Naive thymus-derived CD8-positive, alpha-beta T cell (primary cell): Measurements from ENCODE around the gene ATG4D. TPM values are rescaled to one million over a fixed set of nuclear protein-coding genes. Genes with fewer than 3 reads are reported as not detected.
"Not testable (repeated sequence)": the region's sequence is repeated elsewhere in the genome, so short reads cannot be mapped to it uniquely, and the experiment has no call there.

Source experiments
- ATAC-seq, 2 donors: fragments of 150-1000 bp; cut with Tn5 transposase in 1 of 2; sonication (Bioruptor Pico), chemical (Tn5 transposase) in 1 of 2; 1 replicate in 1 of 2; 2 replicates in 1 of 2; pipeline ENCODE4 v1.10.0; 2021; ENCODE audit warnings: mild to moderate bottlenecking in 2 of 2, moderate library complexity in 2 of 2
- POLR2A ChIA-PET: fragments of 350-600 bp; sonication (Branson Sonifier 250); formaldehyde crosslinking; loops from one replicate; lab custom pipeline; 2021; ENCODE audit warnings: antibody characterized with exemption; lab: Charles Lee
- DNase-seq, 10 donors: peaks; one replicate each; pipeline versions ENCODE4 v3.0.0 to v3.0.0-alpha.2; 2020 to 2022
- H3K27ac Mint-ChIP-seq, 10 donors: one replicate each; pipeline ENCODE4 v1.8.0; 2020 to 2022; ENCODE audit warnings: mild to moderate bottlenecking in 10 of 10, mixed read lengths in 10 of 10, moderate library complexity in 4 of 10, inconsistent platforms in 1 of 10
- H3K27me3 Mint-ChIP-seq, 5 donors: one replicate each; pipeline ENCODE4 v1.8.0; 2021 to 2022; ENCODE audit warnings: mixed read lengths in 5 of 5
- H3K36me3 Mint-ChIP-seq, 3 donors: one replicate each; pipeline ENCODE4 v1.8.0; 2020 to 2022; ENCODE audit warnings: mixed read lengths in 3 of 3, mild to moderate bottlenecking in 2 of 3, inconsistent platforms in 1 of 3
- H3K4me1 Mint-ChIP-seq, 4 donors: one replicate each; pipeline ENCODE4 v1.8.0; 2021 to 2022; ENCODE audit warnings: mixed read lengths in 4 of 4
- H3K4me3 Mint-ChIP-seq, 10 donors: one replicate each; pipeline ENCODE4 v1.8.0; 2020 to 2022; ENCODE audit warnings: mild to moderate bottlenecking in 10 of 10, mixed read lengths in 10 of 10, moderate library complexity in 6 of 10, inconsistent platforms in 1 of 10
- H3K9me3 Mint-ChIP-seq, 9 donors: one replicate each; pipeline ENCODE4 v1.8.0; 2020 to 2022; ENCODE audit warnings: mixed read lengths in 9 of 9, mild to moderate bottlenecking in 3 of 9, inconsistent platforms in 1 of 9, moderate library complexity in 1 of 9
- polyA plus RNA-seq, 3 donors: library from polyadenylated mRNA; unstranded; fragments of 300-500 nt; fragmentation: Illumina TruSeq; gene quantifications; one replicate each; pipeline ENCODE4 v1.2.3, GENCODE V29; 2021
- total RNA-seq, 8 experiments: library from RNA in 2 of 8; stranded (reverse) in 2 of 8; gene quantifications; one replicate each; pipeline ENCODE4 v1.2.3 and lab custom pipeline; 2021 to 2026

Gene ATG4D
- total and polyA plus RNA-seq, 5 experiments from 2014 or later = 9.2 to 53.4 (median 19.3) TPM

DNA sequence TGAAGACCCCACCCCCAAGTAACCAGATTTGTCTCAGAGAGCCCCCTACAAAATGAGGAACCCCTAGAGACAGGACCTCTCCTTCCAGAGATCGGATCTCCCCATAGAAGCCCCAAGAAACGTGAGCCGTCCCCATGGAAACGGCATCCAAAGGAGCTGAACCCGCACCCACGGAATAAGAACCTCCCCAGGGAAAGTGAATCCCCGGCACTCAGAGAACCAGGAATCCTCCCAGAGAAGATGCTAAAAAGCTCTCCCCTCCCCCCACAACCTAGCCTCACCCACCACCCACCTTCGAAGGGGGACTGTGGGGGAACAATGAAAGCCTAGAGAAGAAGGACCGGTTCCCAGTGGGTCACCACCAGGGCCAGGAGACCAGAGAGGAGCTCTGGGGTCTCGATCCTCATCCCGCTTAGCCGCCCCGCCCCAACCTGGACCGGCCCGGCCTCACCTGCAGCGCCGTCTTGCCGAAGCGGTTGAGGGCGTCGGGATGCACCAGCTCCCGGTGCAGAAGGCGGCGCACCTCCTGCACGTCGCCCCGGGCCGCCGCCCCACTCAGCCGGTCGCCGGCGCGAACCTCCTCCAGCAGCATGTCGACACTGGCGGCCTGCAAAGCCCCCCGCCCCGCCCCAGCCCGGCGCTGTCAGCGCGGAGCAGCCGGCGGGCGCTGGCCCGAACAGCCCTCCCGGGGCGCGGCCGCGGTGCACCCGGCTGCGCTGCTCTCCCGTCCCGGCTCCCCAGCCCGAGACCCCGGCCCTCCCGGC is 24.5 kb downstream of the ATG4D start:
- ATAC-seq = peak; percentile 18 to 31
- DNase-seq = peak in 3 of 10 donors; percentile 27 to 83 (median 58)
- peaks cover 5 to 7% (median 6%) of the 10 kb centered on the region in 3 donors for H3K36me3 Mint-ChIP-seq
- no peaks in the 10 kb centered on the region for H3K9me3 Mint-ChIP-seq
- H3K27ac Mint-ChIP-seq = peak overlapping the region; percentile 88 to 99 (median 98)
- no peaks in the 10 kb centered on the region for H3K27me3 Mint-ChIP-seq
- peaks cover 32 to 57% (median 47%) of the 10 kb centered on the region in 4 donors for H3K4me1 Mint-ChIP-seq
- H3K4me3 Mint-ChIP-seq = peak overlapping the region; percentile 83 to 100 (median 98)
- POLR2A ChIA-PET = interaction anchor here (0.5 to 8.6 kb wide), 13 partner anchors 11 to 761 kb away, joined by 3 to 159 read pairs (median 5); partner anchors contain the start of genes ATG4D and TMED1

DNA sequence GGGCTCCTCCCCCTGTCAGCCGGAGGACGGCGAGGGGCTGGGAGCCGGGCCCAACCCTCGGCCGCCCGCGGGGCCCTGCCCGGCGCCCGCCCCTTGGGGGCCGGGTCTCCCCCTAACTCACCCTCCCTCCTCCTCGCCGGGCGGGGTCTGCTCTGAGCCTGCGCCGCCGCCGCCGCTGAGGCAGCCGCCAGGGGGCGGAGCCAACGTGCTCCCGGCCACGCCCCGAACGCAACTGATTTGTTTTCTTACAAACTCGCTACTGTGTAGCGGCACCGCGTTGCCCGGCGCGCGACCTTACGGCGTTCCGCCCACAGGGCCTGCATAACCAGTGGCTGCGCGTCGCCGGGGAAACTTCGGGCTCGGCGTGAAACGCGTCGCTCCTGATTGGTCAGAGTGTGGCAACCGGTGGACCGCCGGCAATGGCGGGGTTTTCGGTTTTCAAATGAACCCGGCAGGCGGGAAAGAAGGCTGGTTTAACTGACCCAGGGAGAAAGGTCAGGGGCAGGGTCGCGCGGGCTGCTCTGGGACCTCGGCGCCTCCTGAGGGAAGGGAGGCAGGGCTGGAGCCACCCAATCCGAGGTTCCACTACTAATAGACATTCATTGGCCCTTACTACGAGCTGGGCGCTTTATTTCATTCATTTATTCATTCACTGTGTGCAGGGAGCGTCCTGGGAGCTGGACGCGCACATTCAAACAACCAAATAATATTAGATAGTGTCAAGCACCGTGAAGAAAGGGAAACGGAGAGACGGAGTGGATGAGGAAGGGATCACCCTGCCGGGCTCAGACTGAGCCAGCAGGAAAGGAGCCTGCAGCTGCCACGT is 25.3 kb downstream of the ATG4D start, which contains the start of gene CDKN2D:
TSS of gene CDKN2D (minus strand) at position 154 of the 826 bp plus-strand sequence. CDS start 326 bp downstream, outside the sequence.
- peak; percentile 76 to 80 for ATAC-seq
- H3K4me1 Mint-ChIP-seq = peaks cover 32 to 57% (median 44%) of the 10 kb centered on the region in 4 donors

DNA sequence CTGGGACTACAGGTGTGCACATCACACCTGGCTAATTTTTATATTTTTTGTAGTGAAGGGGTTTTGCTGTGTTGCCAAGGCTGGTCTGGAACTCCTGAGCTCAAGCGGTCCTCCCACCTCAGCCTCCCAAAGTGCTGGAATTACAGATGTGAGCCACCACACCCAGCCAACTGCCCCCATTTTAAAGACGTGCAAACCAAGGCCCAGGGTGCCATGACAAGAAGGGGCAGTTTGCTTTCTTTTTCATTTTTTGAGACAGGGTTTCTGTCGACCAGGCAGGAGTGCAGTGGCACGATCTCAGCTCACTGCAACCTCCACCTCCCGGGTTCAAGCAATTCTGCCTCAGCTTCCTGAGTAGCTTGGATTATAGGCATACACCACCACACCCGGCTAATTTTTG is 30.1 kb downstream of the ATG4D start:
- not testable (repeated sequence) for H3K4me3 Mint-ChIP-seq, H3K27me3 Mint-ChIP-seq, H3K36me3 Mint-ChIP-seq, H3K27ac Mint-ChIP-seq, ATAC-seq, DNase-seq, H3K9me3 Mint-ChIP-seq
- H3K4me1 Mint-ChIP-seq = peaks cover 11 to 16% (median 16%) of the 10 kb centered on the region in 4 donors
- POLR2A ChIA-PET = interaction anchor here (0.6 to 8.6 kb wide), 3 partner anchors 21 to 45 kb away, joined by 3 to 159 read pairs (median 8); no protein-coding TSS in a partner anchor

More for the DNA sequence above, 25.3 kb downstream of the ATG4D start, which contains the start of gene CDKN2D:
- POLR2A ChIA-PET = interaction anchor here (0.9 to 8.6 kb wide), 8 partner anchors 16 to 267 kb away, joined by 3 to 159 read pairs (median 14); partner anchors contain the start of genes ATG4D and TMED1
- Mint-ChIP-seq H3K4me3 (peak within 1 kb of the TSS; percentile 83 to 100 (median 98)), H3K27me3 (no peaks in the 10 kb centered on the region), H3K36me3 (peaks cover 5 to 7% (median 6%) of the 10 kb centered on the region in 3 donors), H3K9me3 (no peaks in the 10 kb centered on the region), H3K27ac (peak within 1 kb of the TSS; percentile 88 to 99 (median 98))
- peak; percentile 98 to 100 (median 99) for DNase-seq

DNA sequence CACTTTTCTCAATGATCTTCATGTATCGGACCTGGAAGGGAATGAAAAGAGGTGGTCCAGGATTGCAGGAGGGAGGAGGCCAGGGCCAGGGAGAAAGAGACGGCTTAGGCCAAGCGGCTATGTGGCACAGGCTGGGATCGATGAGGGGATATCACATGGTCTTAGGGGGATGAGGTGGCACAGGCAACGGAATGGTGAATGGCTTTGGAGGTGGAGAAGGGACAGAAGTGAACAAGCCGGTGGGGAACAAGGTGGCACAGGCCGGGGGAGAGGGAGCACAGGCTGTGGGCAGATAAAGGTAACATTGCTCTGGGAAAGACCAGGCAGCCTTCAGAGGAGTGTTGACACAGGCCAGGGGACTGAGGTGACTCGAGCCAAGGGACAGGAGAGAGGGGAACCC is 30.8 kb downstream of the ATG4D start:
- no peak for DNase-seq
- ATAC-seq = no peak
- POLR2A ChIA-PET = interaction anchor here (0.6 to 1.6 kb wide), 2 partner anchors 32 to 172 kb away, joined by 3 read pairs; no protein-coding TSS in a partner anchor
- Mint-ChIP-seq H3K36me3 (no peaks in the 10 kb centered on the region), H3K4me3 (no peak overlapping the region), H3K27ac (no peak overlapping the region), H3K9me3 (no peaks in the 10 kb centered on the region), H3K27me3 (no peaks in the 10 kb centered on the region), H3K4me1 (peaks cover 6 to 11% (median 10%) of the 10 kb centered on the region in 4 donors)

DNA sequence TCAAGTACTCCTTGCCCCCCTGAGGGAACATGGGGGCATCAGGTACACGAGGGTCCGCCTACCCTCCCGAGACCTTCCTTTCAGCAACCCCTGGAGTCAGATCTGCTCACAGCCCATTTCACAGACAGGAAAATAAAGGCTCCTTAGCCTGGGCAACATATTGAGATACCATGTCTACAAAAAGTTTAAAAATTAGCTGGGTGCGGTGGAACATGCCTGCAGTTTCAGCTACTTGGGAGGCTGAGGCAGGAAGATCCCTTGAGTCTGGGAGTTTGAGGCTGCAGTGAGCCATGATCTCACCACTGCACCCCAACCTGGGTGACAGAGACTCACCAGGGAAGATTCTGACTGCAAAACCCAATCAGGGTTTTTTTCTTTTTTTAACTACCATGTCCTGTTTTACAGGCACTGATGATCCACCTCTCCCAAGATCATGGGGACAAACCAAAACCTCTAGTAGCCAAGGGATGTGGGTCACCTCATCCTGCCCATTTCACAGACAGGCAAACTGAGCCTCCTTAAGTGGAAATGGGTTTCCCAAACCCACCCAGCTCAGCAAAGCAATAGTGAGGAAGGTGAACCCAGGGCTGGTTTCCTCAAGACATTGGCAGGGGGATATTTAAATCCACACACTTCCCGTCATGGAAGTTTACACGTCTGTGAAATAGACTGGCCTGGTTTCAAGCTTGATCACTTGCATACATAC is 31.5 kb downstream of the ATG4D start:
- Mint-ChIP-seq H3K27me3 (no peaks in the 10 kb centered on the region), H3K4me1 (peaks cover 6 to 10% (median 9%) of the 10 kb centered on the region in 4 donors), H3K36me3 (no peaks in the 10 kb centered on the region), H3K4me3 (no peak overlapping the region), H3K9me3 (no peaks in the 10 kb centered on the region), H3K27ac (no peak overlapping the region)
- POLR2A ChIA-PET = interaction anchor here (0.6 to 1.6 kb wide), 3 partner anchors 33 to 77 kb away, joined by 3 to 4 read pairs (median 4); no protein-coding TSS in a partner anchor
- DNase-seq (no peak), ATAC-seq (no peak)

DNA sequence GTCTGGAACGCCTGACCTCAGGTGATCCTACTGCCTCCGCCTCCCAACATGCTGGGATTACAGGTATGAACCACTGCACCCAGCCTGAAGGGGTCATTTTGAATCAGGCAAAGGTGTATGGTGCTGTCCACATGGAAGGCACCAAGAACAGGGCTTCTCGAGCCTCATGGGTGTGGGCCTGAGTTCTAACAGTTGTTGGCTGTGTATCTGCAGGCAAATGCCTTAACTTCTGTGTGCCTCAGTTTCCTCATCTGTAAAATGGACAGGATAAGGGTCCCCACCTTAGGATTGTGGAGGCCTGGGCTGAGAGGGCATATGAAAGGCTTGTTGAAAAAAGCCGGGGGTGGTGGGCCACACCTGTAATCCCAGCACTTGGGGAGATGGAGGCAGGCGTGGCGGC is 34.2 kb downstream of the ATG4D start:
- H3K9me3 Mint-ChIP-seq = no peaks in the 10 kb centered on the region
- peaks cover 3 to 10% (median 6%) of the 10 kb centered on the region in 4 donors for H3K4me1 Mint-ChIP-seq
- no peak overlapping the region for H3K4me3 Mint-ChIP-seq
- ATAC-seq (no peak), DNase-seq (no peak)
- POLR2A ChIA-PET = no interaction called here
- H3K36me3 Mint-ChIP-seq = no peaks in the 10 kb centered on the region
- peaks cover 0 to 2% (median 0%) of the 10 kb centered on the region in 5 donors for H3K27me3 Mint-ChIP-seq
- H3K27ac Mint-ChIP-seq = no peak overlapping the region

DNA sequence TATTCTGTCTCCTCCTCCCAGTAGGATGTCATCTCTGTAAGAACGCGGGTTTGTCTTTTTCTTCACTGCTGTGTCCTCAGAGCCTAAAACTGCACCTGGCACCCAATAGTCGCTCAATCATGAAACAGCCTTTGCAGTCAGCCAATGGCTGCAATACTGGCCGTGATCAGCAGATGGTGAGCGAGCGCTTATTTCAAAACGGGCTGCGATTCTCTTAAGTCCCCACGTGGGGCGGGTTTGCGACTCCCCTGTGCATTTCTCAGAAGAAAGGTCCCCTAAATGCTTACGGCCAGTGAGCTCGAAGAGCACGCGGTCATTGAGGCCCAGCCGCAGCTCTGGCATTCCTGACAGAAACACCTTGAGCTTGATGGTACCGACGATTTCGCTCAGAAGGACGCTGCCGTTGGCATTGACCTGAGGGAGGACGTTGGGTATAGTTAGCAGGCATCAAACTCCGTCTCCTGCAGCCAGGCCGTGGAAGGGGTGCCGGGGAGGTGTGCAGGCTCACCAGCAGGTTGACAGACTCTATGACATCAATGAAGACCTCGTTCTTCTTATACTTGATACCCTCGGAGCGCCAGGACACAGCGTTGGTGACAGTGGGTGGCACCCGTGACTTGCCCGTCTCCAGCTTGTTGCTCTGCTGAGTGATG is 37.4 kb downstream of the ATG4D start:
- peak overlapping the region in 4 of 10 donors; percentile 3 to 87 (median 62) for H3K27ac Mint-ChIP-seq
- H3K4me1 Mint-ChIP-seq = peaks cover 7 to 15% (median 14%) of the 10 kb centered on the region in 4 donors
- peak; percentile 95 to 98 for ATAC-seq
- peak overlapping the region in 2 of 10 donors; percentile 3 to 22 for H3K4me3 Mint-ChIP-seq
- POLR2A ChIA-PET = interaction anchor here (0.6 to 4.7 kb wide), 19 partner anchors 8 to 121 kb away, joined by 3 to 64 read pairs (median 4); partner anchors contain the start of gene QTRT1
- no peaks in the 10 kb centered on the region for H3K9me3 Mint-ChIP-seq
- DNase-seq = peak; percentile 77 to 94 (median 86)
- no peaks in the 10 kb centered on the region for H3K36me3 Mint-ChIP-seq
- peaks cover 0 to 2% (median 0%) of the 10 kb centered on the region in 5 donors for H3K27me3 Mint-ChIP-seq

DNA sequence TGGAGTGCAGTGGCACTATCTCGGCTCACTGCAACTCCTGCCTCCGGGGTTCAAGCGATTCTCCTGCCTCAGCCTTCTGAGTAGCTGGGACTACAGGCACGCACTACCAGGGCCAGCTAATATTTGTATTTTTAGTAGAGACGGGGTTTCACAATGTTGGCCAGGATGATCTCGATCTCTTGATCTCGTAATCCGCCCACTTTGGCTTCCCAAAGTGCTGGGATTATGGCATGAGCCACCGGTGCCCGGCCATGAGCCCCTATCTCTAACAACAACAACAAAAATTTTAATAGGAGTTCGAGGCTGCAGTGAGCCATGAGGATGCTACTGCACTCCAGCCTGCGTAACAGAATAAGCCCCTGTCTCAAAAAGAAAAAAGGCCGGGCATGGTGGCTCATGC is 38.4 kb downstream of the ATG4D start:
- Mint-ChIP-seq H3K36me3 (no peaks in the 10 kb centered on the region), H3K9me3 (no peaks in the 10 kb centered on the region), H3K4me3 (no peak overlapping the region), H3K4me1 (peaks cover 7 to 17% (median 14%) of the 10 kb centered on the region in 4 donors), H3K27ac (no peak overlapping the region), H3K27me3 (peaks cover 0 to 2% (median 0%) of the 10 kb centered on the region in 5 donors)
- no peak for DNase-seq
- POLR2A ChIA-PET = interaction anchor here (0.7 to 4.7 kb wide), 12 partner anchors 11 to 118 kb away, joined by 3 to 64 read pairs (median 6); no protein-coding TSS in a partner anchor
- ATAC-seq = no peak

DNA sequence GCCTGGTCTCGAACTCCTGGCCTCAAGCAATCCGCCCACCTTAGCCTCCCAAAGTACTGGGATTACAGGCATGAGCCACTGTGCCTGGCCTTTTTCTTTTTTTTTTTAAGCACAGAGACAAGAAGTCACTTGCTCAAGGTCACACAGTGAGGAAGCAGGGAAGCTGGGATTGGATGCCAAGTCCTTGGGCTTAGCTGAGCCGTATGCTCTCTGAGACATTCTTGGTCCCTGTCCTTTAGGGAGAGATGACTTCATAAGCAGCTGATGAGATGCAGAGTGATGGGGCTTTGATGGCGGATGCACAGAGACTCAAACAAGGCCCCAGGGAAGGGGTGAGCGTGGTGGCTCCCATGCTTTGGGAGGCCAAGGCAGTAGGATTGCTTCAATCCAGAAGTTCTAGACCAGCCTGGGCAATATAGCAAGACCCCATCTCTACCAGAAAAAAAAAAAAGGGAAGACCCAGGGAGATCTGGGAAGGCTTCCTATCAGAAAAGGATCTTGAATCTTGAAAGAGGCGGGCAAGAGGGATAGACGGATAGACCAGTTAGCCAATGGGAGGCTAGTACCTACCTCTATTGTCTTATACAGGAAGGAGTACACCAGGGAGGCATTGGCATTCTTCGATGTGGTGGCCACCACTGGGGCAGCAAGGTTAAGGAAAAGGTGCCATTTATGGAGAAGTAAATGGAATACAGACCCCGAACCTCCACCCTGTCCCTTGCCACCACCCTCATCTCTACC is 39.5 kb downstream of the ATG4D start:
- no peak for DNase-seq
- H3K9me3 Mint-ChIP-seq = no peaks in the 10 kb centered on the region

DNA sequence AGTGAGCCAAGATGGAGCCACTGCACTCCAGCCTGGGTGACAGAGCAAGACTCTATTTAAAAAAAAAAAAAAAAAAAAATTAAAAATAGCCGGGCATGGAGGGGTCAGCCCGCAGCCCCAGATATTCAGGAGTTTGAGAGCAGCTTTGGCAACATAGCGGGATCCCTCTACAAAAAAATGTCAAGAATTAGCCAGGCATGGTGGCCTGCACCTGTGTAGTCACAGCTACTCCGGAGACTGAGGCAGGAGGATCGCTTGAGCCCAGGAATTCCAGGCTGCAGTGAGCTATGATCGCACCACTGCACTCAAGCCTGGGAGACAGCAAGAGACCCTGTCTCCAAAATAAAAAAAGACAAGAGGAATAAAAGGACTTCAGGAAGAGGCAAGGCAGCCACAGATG is 42.7 kb downstream of the ATG4D start:
- ATAC-seq (no peak), DNase-seq (no peak)
- POLR2A ChIA-PET = interaction anchor here (0.7 kb wide), 1 partner anchor 60 kb away, joined by 5 read pairs; no protein-coding TSS in a partner anchor
- H3K27ac Mint-ChIP-seq = peak overlapping the region in 1 of 10 donors; percentile 66
- H3K27me3 Mint-ChIP-seq = peaks cover 6 to 11% (median 7%) of the 10 kb centered on the region in 5 donors
- no peak overlapping the region for H3K4me3 Mint-ChIP-seq
- peaks cover 6 to 18% (median 12%) of the 10 kb centered on the region in 4 donors for H3K4me1 Mint-ChIP-seq
- no peaks in the 10 kb centered on the region for H3K9me3 Mint-ChIP-seq
- H3K36me3 Mint-ChIP-seq = no peaks in the 10 kb centered on the region

More for the DNA sequence above, 39.5 kb downstream of the ATG4D start:
- no peaks in the 10 kb centered on the region for H3K36me3 Mint-ChIP-seq
- H3K4me3 Mint-ChIP-seq = no peak overlapping the region
- POLR2A ChIA-PET = interaction anchor here (2.7 to 4.7 kb wide), 2 partner anchors 21 to 62 kb away, joined by 36 to 64 read pairs; no protein-coding TSS in a partner anchor
- no peak for ATAC-seq
- H3K27ac Mint-ChIP-seq = no peak overlapping the region
- peaks cover 14 to 24% (median 16%) of the 10 kb centered on the region in 4 donors for H3K4me1 Mint-ChIP-seq
- H3K27me3 Mint-ChIP-seq = peaks cover 6 to 10% (median 7%) of the 10 kb centered on the region in 5 donors
